ENCODE data around the gene SECTM1.

GRCh38 chr17:82280537-82280936 is 53.0 kb downstream of the SECTM1 start:
- no peak for TF ChIP-seq CTCF (IDR thresholded peaks at IDR 0.05; ENCODE audit: low read depth, low read length, poor library complexity, severe bottlenecking)
- no peak for TF ChIP-seq EZH2phosphoT487 (IDR thresholded peaks at IDR 0.05; ENCODE audit: borderline replicate concordance, low read length)

All from DOHH2 (cell line).